Transverse colon (tissue), 3 donors: ENCODE results near the gene STAB1.

Experiments used
- POLR2A ChIP-seq: fragments of 450-650 bp; IDR thresholded peaks from one replicate; pipeline ENCODE4 v1.6.1; 2016; ENCODE audit warnings: antibody characterized with exemption, mild to moderate bottlenecking, moderate library complexity
- POLR2AphosphoS5 ChIP-seq, 3 donors: sonication (generic); formaldehyde crosslinking; IDR thresholded peaks; one replicate each; pipeline ENCODE4 v1.6.1; 2016; ENCODE audit warnings: antibody characterized with exemption in 3 of 3

DNA sequence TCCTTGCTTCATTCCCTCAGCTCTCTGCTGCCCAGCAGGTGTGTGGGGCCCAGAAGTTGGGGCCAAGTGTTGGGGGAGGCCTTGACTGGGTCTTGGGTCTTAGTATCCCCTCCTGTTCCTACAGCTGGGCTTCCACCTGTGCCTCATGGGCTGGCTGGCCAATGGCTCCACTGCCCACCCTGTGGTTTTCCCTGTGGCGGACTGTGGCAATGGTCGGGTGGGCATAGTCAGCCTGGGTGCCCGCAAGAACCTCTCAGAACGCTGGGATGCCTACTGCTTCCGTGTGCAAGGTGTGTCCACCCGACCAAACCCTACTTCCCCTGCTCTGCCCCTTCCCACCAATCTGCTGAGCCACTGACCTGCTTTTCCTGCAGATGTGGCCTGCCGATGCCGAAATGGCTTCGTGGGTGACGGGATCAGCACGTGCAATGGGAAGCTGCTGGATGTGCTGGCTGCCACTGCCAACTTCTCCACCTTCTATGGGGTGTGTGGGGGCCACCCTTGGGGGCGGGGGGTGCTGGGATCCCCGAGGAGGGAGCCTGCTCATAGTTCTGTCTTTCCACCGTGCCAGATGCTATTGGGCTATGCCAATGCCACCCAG, 27.6 kb downstream of the STAB1 start:
- no peak for TF ChIP-seq POLR2AphosphoS5 (IDR thresholded peaks at IDR 0.05)
- TF ChIP-seq POLR2A: no peak
